B cell (primary cell): ENCODE measurements around the gene HTR2B. TPM values are rescaled to one million over a fixed set of nuclear protein-coding genes. Genes with fewer than 3 reads are reported as not detected.
"Not testable (repeated sequence)": the region's sequence is repeated elsewhere in the genome, so short reads cannot be mapped to it uniquely, and the experiment has no call there.

Source experiments
- ATAC-seq: fragments of 200-7000 bp; cut with Tn5 transposase; one replicate; pipeline ENCODE4 v1.10.0; 2021; ENCODE audit warnings: low read depth, mild to moderate bottlenecking, moderate number of reproducible peaks, moderate library complexity
- CTCF ChIA-PET: fragments of 350-600 bp; sonication (Branson Sonifier 250); formaldehyde crosslinking; loops from one replicate; lab custom pipeline; 2021; ENCODE audit warnings: antibody characterized with exemption, inconsistent platforms; lab: Charles Lee
- POLR2A ChIA-PET: fragments of 350-600 bp; sonication (Branson Sonifier 250); formaldehyde crosslinking; loops from one replicate; lab custom pipeline; 2021; ENCODE audit warnings: antibody characterized with exemption; lab: Charles Lee
- DNase-seq: peaks from one replicate; pipeline ENCODE4 v3.0.0; 2013
- H2AFZ ChIP-seq: 2 replicates; pipeline ENCODE4 v1.6.1; 2012; ENCODE audit warnings: mild to moderate bottlenecking, low read depth, low read length; ENCODE audit not compliant: insufficient read depth, poor library complexity, severe bottlenecking
- H3K27ac ChIP-seq, 2 donors: 1 replicate in 1 of 2; 2 replicates in 1 of 2; pipeline ENCODE4 v1.5.1; 2012 to 2013; ENCODE audit warnings: low read length in 2 of 2, mild to moderate bottlenecking in 2 of 2, moderate library complexity in 1 of 2
- H3K27me3 ChIP-seq, 4 experiments: fragments of 200-600 bp in 1 of 4; sonication (generic) in 1 of 4; replicated peaks in 1 of 4; 1 replicate in 2 of 4; 2 replicates in 2 of 4; pipeline versions ENCODE4 v1.6.1 to v1.7.0; 2013 to 2016; ENCODE audit warnings: low read length in 3 of 4, mild to moderate bottlenecking in 2 of 4, mixed read lengths in 1 of 4, moderate library complexity in 1 of 4; ENCODE audit not compliant: insufficient read depth in 4 of 4, control insufficient read depth in 3 of 4; ENCODE audit errors: control extremely low read depth in 1 of 4
- H3K36me3 ChIP-seq, 2 experiments: replicated peaks in 1 of 2; 1 replicate in 1 of 2; 2 replicates in 1 of 2; pipeline versions ENCODE4 v1.6.1 to v1.7.1; 2013; ENCODE audit warnings: low read length in 1 of 2; ENCODE audit not compliant: insufficient read depth in 2 of 2, control insufficient read depth in 1 of 2; ENCODE audit errors: control extremely low read depth in 1 of 2, extremely low read depth in 1 of 2
- H3K4me1 ChIP-seq, 2 donors: fragments of 200-600 bp in 1 of 2; sonication (generic) in 1 of 2; 1 replicate in 1 of 2; 2 replicates in 1 of 2; pipeline versions ENCODE4 v1.5.1 to v1.6.1; 2013 to 2017; ENCODE audit warnings: low read length in 2 of 2; ENCODE audit not compliant: control insufficient read depth in 2 of 2, insufficient read depth in 2 of 2
- H3K4me2 ChIP-seq: replicated peaks from 2 replicates; pipeline ENCODE3; 2012; ENCODE audit warnings: mild to moderate bottlenecking, low read depth, low read length; ENCODE audit not compliant: poor library complexity, severe bottlenecking
- H3K4me3 ChIP-seq, 5 experiments: fragments of 200-600 bp in 1 of 5; sonication (generic) in 1 of 5; 1 replicate in 3 of 5; 2 replicates in 2 of 5; pipeline versions ENCODE4 v1.5.1 to v1.7.0; 2011 to 2016; ENCODE audit warnings: low read length in 4 of 5, mild to moderate bottlenecking in 4 of 5, low read depth in 2 of 5, control low read depth in 1 of 5, moderate library complexity in 1 of 5; ENCODE audit not compliant: insufficient read depth in 1 of 5; ENCODE audit errors: control extremely low read depth in 1 of 5, extremely low read depth in 1 of 5
- H3K79me2 ChIP-seq: fragments of 200-600 bp; sonication (generic); one replicate; pipeline ENCODE4 v1.6.0; 2016; ENCODE audit warnings: low read length; ENCODE audit not compliant: control insufficient read depth, insufficient read depth
- H3K9ac ChIP-seq: fragments of 200-600 bp; sonication (generic); 2 replicates; pipeline ENCODE4 v1.6.1; 2017; ENCODE audit warnings: mild to moderate bottlenecking, low read length, moderate library complexity
- H3K9me3 ChIP-seq, 3 donors: one replicate each; pipeline versions ENCODE4 v1.6.1 to v1.7.1; 2013; ENCODE audit warnings: low read length in 2 of 3; ENCODE audit not compliant: control insufficient read depth in 2 of 3, insufficient read depth in 1 of 3; ENCODE audit errors: control extremely low read depth in 1 of 3
- H4K20me1 ChIP-seq: 2 replicates; pipeline ENCODE4 v1.6.0; 2012; ENCODE audit warnings: mild to moderate bottlenecking, low read length; ENCODE audit not compliant: insufficient read depth, control insufficient read depth, poor library complexity, severe bottlenecking
- H3K27ac Mint-ChIP-seq: one replicate; pipeline ENCODE4 v1.8.0; 2021; ENCODE audit warnings: mixed read lengths
- H3K27me3 Mint-ChIP-seq: one replicate; pipeline ENCODE4 v1.8.0; 2021; ENCODE audit warnings: mixed read lengths
- H3K4me1 Mint-ChIP-seq: one replicate; pipeline ENCODE4 v1.8.0; 2021; ENCODE audit warnings: mixed read lengths
- H3K4me3 Mint-ChIP-seq: one replicate; pipeline ENCODE4 v1.8.0; 2021; ENCODE audit warnings: mixed read lengths
- H3K9me3 Mint-ChIP-seq: one replicate; pipeline ENCODE4 v1.8.0; 2022; ENCODE audit warnings: mixed read lengths; ENCODE audit not compliant: insufficient read depth
- EZH2 ChIP-seq: IDR thresholded peaks from 2 replicates; pipeline ENCODE4 v1.6.1; 2012; ENCODE audit warnings: borderline replicate concordance, low read depth, mild to moderate bottlenecking, moderate library complexity, low read length; ENCODE audit not compliant: insufficient read depth, poor library complexity, severe bottlenecking
- WGBS: methylation state at CpG from one replicate; pipeline ENCODE4 v1.1.5; 2013; ENCODE audit warnings: missing lambda C conversion rate; ENCODE audit not compliant: insufficient coverage; 5-methylcytosine and 5-hydroxymethylcytosine counted together
- intact Hi-C: fragments of 100-400 bp; cut with micrococcal nuclease; formaldehyde crosslinking; loops from one replicate; pipeline ENCODE4 v1.10.0; 2022
- polyA plus RNA-seq: library from polyadenylated mRNA; depleted of rRNA; stranded (reverse); fragments of >200 nt; gene quantifications from 2 replicates; pipeline ENCODE4 v1.2.3, GENCODE V29; 2012
- total RNA-seq, 2 donors: library from RNA; stranded (reverse); fragments of 120-200 nt in 1 of 2; gene quantifications; 1 replicate in 1 of 2; 2 replicates in 1 of 2; pipeline versions ENCODE4 v1.2.3 to v1.2.4, GENCODE V29; 2013 to 2022
- TF ChIP-seq, protein P1 (sequence below): fragments of 200-600 bp; IDR thresholded peaks from one replicate; pipeline ENCODE4 v1.8.0; 2022; ENCODE audit warnings: antibody characterized with exemption, mild to moderate bottlenecking

The HTR2B gene
- total and polyA plus RNA-seq, 2 donors (not counting 1 experiment from before 2014, with no cell fraction given): not detected

DNA sequence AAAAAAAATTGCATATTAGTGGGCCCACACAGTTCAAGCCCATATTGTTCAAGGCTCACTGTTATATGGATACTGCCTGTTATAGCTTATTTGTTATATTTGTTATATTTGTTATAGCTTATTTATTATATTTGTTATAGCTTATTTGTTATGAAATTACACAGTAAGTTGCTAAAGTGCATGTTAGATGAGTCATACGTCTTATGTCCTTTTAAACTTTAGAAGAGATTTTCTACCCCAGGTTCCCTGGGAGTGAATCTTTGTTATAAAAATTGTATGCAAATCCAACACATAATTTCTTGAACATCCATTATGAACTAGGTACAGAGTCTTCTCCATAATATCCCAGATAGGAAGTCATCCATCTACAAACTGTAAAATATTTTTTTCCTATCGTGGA is 22.1 kb downstream of the HTR2B start:
- no peaks in the 10 kb centered on the region for H3K27me3 ChIP-seq
- ATAC-seq (no peak), DNase-seq (no peak)
- Mint-ChIP-seq H3K27me3 (no peaks in the 10 kb centered on the region), H3K4me1 (no peaks in the 10 kb centered on the region), H3K9me3 (peaks cover 12% of the 10 kb centered on the region), H3K4me3 (no peak overlapping the region), H3K27ac (no peak overlapping the region)
- peaks cover 4 to 14% of the 10 kb centered on the region in 2 experiments for H3K36me3 ChIP-seq
- CTCF ChIA-PET: interaction anchor here (0.8 to 4.8 kb wide), 11 partner anchors 8 to 350 kb away, joined by 3 to 86 read pairs (median 8); no protein-coding TSS in a partner anchor
- H3K4me2 ChIP-seq: no peak overlapping the region
- POLR2A ChIA-PET: no interaction called here
- no peak overlapping the region for H2AFZ ChIP-seq
- H3K27ac ChIP-seq: no peak overlapping the region
- no peaks in the 10 kb centered on the region for H3K4me1 ChIP-seq
- peaks cover 0 to 22% (median 13%) of the 10 kb centered on the region in 3 donors for H3K9me3 ChIP-seq
- no peak overlapping the region for H3K9ac ChIP-seq
- WGBS: no CpG with 5 or more reads among the region's 2 CpGs
- H3K4me3 ChIP-seq: no peak overlapping the region
- H3K79me2 ChIP-seq: no peaks in the 10 kb centered on the region
- TF ChIP-seq, protein P1, sequence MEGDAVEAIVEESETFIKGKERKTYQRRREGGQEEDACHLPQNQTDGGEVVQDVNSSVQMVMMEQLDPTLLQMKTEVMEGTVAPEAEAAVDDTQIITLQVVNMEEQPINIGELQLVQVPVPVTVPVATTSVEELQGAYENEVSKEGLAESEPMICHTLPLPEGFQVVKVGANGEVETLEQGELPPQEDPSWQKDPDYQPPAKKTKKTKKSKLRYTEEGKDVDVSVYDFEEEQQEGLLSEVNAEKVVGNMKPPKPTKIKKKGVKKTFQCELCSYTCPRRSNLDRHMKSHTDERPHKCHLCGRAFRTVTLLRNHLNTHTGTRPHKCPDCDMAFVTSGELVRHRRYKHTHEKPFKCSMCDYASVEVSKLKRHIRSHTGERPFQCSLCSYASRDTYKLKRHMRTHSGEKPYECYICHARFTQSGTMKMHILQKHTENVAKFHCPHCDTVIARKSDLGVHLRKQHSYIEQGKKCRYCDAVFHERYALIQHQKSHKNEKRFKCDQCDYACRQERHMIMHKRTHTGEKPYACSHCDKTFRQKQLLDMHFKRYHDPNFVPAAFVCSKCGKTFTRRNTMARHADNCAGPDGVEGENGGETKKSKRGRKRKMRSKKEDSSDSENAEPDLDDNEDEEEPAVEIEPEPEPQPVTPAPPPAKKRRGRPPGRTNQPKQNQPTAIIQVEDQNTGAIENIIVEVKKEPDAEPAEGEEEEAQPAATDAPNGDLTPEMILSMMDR: no peak
- no peak for TF ChIP-seq EZH2
- intact Hi-C loops: loop anchor here (10.0 kb wide), 2 partner anchors 192 to 452 kb away; no protein-coding TSS in a partner anchor
- H4K20me1 ChIP-seq: no peaks in the 10 kb centered on the region

DNA sequence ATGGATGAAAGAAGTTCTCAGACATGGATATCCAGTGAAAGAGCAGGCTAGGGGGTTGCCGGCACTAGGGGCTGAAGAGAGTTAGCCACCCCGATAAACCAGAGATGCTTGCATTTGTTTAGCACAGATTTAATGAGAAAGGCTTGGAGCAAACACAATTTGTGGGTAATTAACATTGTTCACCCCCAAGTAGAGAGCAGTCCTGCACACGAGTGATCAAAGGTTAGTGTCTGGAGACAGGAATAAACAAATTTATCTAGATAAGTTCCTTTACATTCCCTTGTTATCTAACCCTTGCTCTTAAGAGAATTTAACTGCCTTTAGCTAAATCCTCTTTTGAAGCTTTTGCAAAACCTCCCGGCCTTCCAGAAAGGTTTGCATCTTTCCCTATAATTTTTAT is 23.9 kb downstream of the HTR2B start:
- H3K27me3 Mint-ChIP-seq: no peaks in the 10 kb centered on the region
- Histone ChIP-seq H4K20me1 (no peaks in the 10 kb centered on the region), H3K36me3 (peaks cover 4 to 21% of the 10 kb centered on the region in 2 experiments), H3K4me2 (no peak overlapping the region), H3K27ac (no peak overlapping the region), H3K79me2 (no peaks in the 10 kb centered on the region), H3K9ac (no peak overlapping the region), H3K4me1 (no peaks in the 10 kb centered on the region), H2AFZ (no peak overlapping the region), H3K27me3 (no peaks in the 10 kb centered on the region), H3K9me3 (peaks cover 0 to 22% (median 13%) of the 10 kb centered on the region in 3 donors), H3K4me3 (no peak overlapping the region)
- DNase-seq (no peak), ATAC-seq (no peak)
- no peak overlapping the region for H3K27ac Mint-ChIP-seq
- H3K4me3 Mint-ChIP-seq: no peak overlapping the region
- peaks cover 12% of the 10 kb centered on the region for H3K9me3 Mint-ChIP-seq
- ChIA-PET POLR2A (no interaction called here), CTCF (interaction anchor here (0.8 to 4.8 kb wide), 3 partner anchors 127 to 352 kb away, joined by 3 to 86 read pairs (median 4); no protein-coding TSS in a partner anchor)
- H3K4me1 Mint-ChIP-seq: no peaks in the 10 kb centered on the region
- TF ChIP-seq, protein P1: no peak
- no peak for TF ChIP-seq EZH2
- intact Hi-C loops: loop anchor here (10.0 kb wide), 2 partner anchors 194 to 454 kb away; no protein-coding TSS in a partner anchor
- WGBS: 93% methylated on average over 3 of the region's 4 CpGs

DNA sequence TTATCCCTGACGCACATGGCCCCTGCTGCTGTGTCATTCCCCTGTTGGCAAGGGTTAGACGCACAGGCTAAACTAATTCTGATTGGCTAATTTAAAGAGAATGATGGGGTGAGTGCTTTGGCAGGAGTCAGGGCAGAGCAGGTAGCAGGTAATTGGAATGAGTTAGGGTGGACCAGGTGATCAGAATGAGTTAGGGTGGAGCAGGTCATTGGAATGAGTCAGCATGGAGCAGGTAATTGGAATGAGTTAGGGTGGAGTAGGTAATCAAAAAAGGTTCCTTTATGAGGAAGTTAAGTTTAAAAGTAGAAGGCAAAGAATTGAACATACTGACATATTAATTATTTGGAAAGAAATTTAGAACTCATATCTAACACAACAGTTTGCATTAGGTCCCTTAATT is 24.5 kb downstream of the HTR2B start:
- peaks cover 4 to 24% of the 10 kb centered on the region in 2 experiments for H3K36me3 ChIP-seq

More for the DNA sequence above, 24.5 kb downstream of the HTR2B start:
- WGBS: 50% methylated on average over 2 of the region's 2 CpGs
- H3K9me3 Mint-ChIP-seq: peaks cover 12% of the 10 kb centered on the region
- H3K9ac ChIP-seq, H3K4me3 Mint-ChIP-seq, DNase-seq, H2AFZ ChIP-seq, H3K4me3 ChIP-seq, ATAC-seq, H3K4me2 ChIP-seq, H4K20me1 ChIP-seq, H3K4me1 ChIP-seq, H3K27ac Mint-ChIP-seq, H3K27me3 Mint-ChIP-seq, POLR2A ChIA-PET, H3K27ac ChIP-seq, H3K4me1 Mint-ChIP-seq, H3K27me3 ChIP-seq, H3K79me2 ChIP-seq: not testable (repeated sequence)
- intact Hi-C loops: loop anchor here (10.0 kb wide), 2 partner anchors 194 to 454 kb away; no protein-coding TSS in a partner anchor
- H3K9me3 ChIP-seq: peaks cover 0 to 22% (median 13%) of the 10 kb centered on the region in 3 donors
- CTCF ChIA-PET: interaction anchor here (0.6 to 4.8 kb wide), 3 partner anchors 130 to 353 kb away, joined by 4 to 86 read pairs (median 4); no protein-coding TSS in a partner anchor
